IMR-90 (cell line): ENCODE results near the gene DHRS7. TPM values are rescaled to one million over a fixed set of nuclear protein-coding genes. Genes with fewer than 3 reads are reported as not detected.

Experiments
- ATAC-seq: fragments of 200-7000 bp; cut with Tn5 transposase; 2 replicates; pipeline ENCODE4 v1.9.1; 2020; ENCODE audit warnings: low read depth, mild to moderate bottlenecking, moderate library complexity
- BruUV-seq: library from RNA; stranded (reverse); fragments of 400-500 nt; replicated peaks from 2 replicates; lab custom pipeline; 2021; lab: Mats Ljungman, UMichigan
- CTCF ChIA-PET: fragments of 300-600 bp; formaldehyde crosslinking; extraction: SDS; loops from one replicate; lab custom pipeline; 2021; ENCODE audit warnings: antibody characterized with exemption; lab: Yijun Ruan, JAX
- POLR2A ChIA-PET: fragments of 300-600 bp; sonication (Branson Sonifier 250); formaldehyde crosslinking; loops from one replicate; lab custom pipeline; 2022; ENCODE audit warnings: antibody characterized with exemption; ENCODE audit not compliant: unreplicated experiment; lab: Charles Lee
- DNase-seq: peaks from one replicate; pipeline ENCODE4 v3.0.0; 2013
- H2AFZ ChIP-seq: replicated peaks from 2 replicates; pipeline ENCODE3; 2013; ENCODE audit warnings: low read length, mild to moderate bottlenecking; ENCODE audit not compliant: poor library complexity
- H2AK5ac ChIP-seq: 2 replicates; pipeline ENCODE4 v1.6.1; 2013; ENCODE audit warnings: low read depth, low read length, inconsistent platforms
- H2AK9ac ChIP-seq: replicated peaks from 2 replicates; pipeline ENCODE3; 2013; ENCODE audit warnings: mild to moderate bottlenecking, low read depth, low read length, moderate library complexity; ENCODE audit not compliant: poor library complexity
- H2BK120ac ChIP-seq: 2 replicates; pipeline ENCODE4 v1.6.1; 2013; ENCODE audit warnings: low read depth, low read length, inconsistent platforms
- H2BK15ac ChIP-seq: 3 replicates; pipeline ENCODE4 v1.6.1; 2013; ENCODE audit warnings: low read depth, low read length, inconsistent platforms
- H2BK20ac ChIP-seq: 2 replicates; pipeline ENCODE4 v1.6.1; 2013; ENCODE audit warnings: low read depth, mild to moderate bottlenecking, inconsistent platforms, low read length, moderate library complexity
- H2BK5ac ChIP-seq: 2 replicates; pipeline ENCODE4 v1.6.1; 2013; ENCODE audit warnings: mild to moderate bottlenecking, low read depth, low read length, inconsistent platforms; ENCODE audit not compliant: poor library complexity, severe bottlenecking
- H3K14ac ChIP-seq: replicated peaks from 2 replicates; pipeline ENCODE4 v1.6.1; 2013; ENCODE audit warnings: low read depth, low read length, inconsistent platforms
- H3K18ac ChIP-seq: 2 replicates; pipeline ENCODE4 v1.6.1; 2013; ENCODE audit warnings: low read depth, low read length, control low read depth
- H3K23ac ChIP-seq: 2 replicates; pipeline ENCODE4 v1.6.1; 2013; ENCODE audit warnings: low read depth, low read length, inconsistent platforms
- H3K27ac ChIP-seq: 2 replicates; pipeline ENCODE4 v1.5.1; 2013; ENCODE audit warnings: mild to moderate bottlenecking, control low read depth, low read length; ENCODE audit not compliant: insufficient read depth
- H3K27me3 ChIP-seq: 2 replicates; pipeline ENCODE4 v1.6.1; 2013; ENCODE audit warnings: low read length; ENCODE audit not compliant: control insufficient read depth, insufficient read depth
- H3K36me3 ChIP-seq: 2 replicates; pipeline ENCODE4 v1.6.1; 2013; ENCODE audit warnings: low read length, mixed read lengths; ENCODE audit not compliant: control insufficient read depth, insufficient read depth
- H3K4ac ChIP-seq: 2 replicates; pipeline ENCODE4 v1.6.1; 2013; ENCODE audit warnings: low read depth, low read length, inconsistent platforms
- H3K4me1 ChIP-seq: 2 replicates; pipeline ENCODE4 v1.6.1; 2013; ENCODE audit warnings: low read length, mixed read lengths; ENCODE audit not compliant: control insufficient read depth, insufficient read depth
- H3K4me2 ChIP-seq: 2 replicates; pipeline ENCODE4 v1.6.1; 2013; ENCODE audit warnings: low read depth, mild to moderate bottlenecking, control low read depth, low read length, moderate library complexity
- H3K4me3 ChIP-seq: 2 replicates; pipeline ENCODE4 v1.5.1; 2013; ENCODE audit warnings: low read depth, mild to moderate bottlenecking, control low read depth, low read length, moderate library complexity; ENCODE audit not compliant: insufficient read depth
- H3K56ac ChIP-seq: 2 replicates; pipeline ENCODE4 v1.6.1; 2013; ENCODE audit warnings: low read length, inconsistent platforms; ENCODE audit not compliant: insufficient read depth; ENCODE audit errors: extremely low read depth
- H3K79me1 ChIP-seq, 2 experiments: 2 replicates each; pipeline ENCODE4 v1.6.1; 2013; ENCODE audit warnings: low read length in 2 of 2, inconsistent platforms in 1 of 2, low read depth in 1 of 2
- H3K9ac ChIP-seq: 2 replicates; pipeline ENCODE4 v1.6.1; 2013; ENCODE audit warnings: low read depth, low read length, control low read depth
- H3K9me1 ChIP-seq: 2 replicates; pipeline ENCODE4 v1.6.1; 2013; ENCODE audit warnings: low read length, inconsistent platforms; ENCODE audit not compliant: insufficient read depth
- H3K9me3 ChIP-seq: 2 replicates; pipeline ENCODE4 v1.6.1; 2013; ENCODE audit warnings: low read length; ENCODE audit not compliant: control insufficient read depth, insufficient read depth
- H4K20me1 ChIP-seq: 2 replicates; pipeline ENCODE4 v1.6.1; 2013; ENCODE audit warnings: low read length, inconsistent platforms; ENCODE audit not compliant: insufficient read depth
- H4K5ac ChIP-seq: 2 replicates; pipeline ENCODE4 v1.6.1; 2013; ENCODE audit warnings: mild to moderate bottlenecking, low read depth, low read length, control low read depth
- H4K8ac ChIP-seq, 2 experiments: 2 replicates each; pipeline ENCODE4 v1.6.1; 2013; ENCODE audit warnings: low read depth in 2 of 2, low read length in 2 of 2, control low read depth in 1 of 2, inconsistent platforms in 1 of 2
- H4K91ac ChIP-seq: 2 replicates; pipeline ENCODE4 v1.6.1; 2013; ENCODE audit warnings: low read depth, low read length, inconsistent platforms; ENCODE audit not compliant: insufficient read depth
- BHLHE40 ChIP-seq: fragments of 150-350 bp; IDR thresholded peaks from 2 replicates; pipeline ENCODE4 v1.6.1; 2016; ENCODE audit warnings: mild to moderate bottlenecking, low read depth, low read length
- CEBPB ChIP-seq: IDR thresholded peaks from 2 replicates; pipeline ENCODE4 v1.6.1; 2012; ENCODE audit warnings: low read depth, low read length, improper control_type of control experiment
- CHD1 ChIP-seq: IDR thresholded peaks from 2 replicates; pipeline ENCODE4 v1.6.1; 2012; ENCODE audit warnings: low read depth, low read length, improper control_type of control experiment
- CTCF ChIP-seq: conservative IDR thresholded peaks from 2 replicates; pipeline ENCODE4 v1.5.1; 2012; ENCODE audit warnings: mild to moderate bottlenecking, low read depth, low read length, improper control_type of control experiment
- ELK1 ChIP-seq: fragments of 150-350 bp; IDR thresholded peaks from 2 replicates; pipeline ENCODE4 v1.6.1; 2016; ENCODE audit warnings: low read depth, mild to moderate bottlenecking, low read length, moderate library complexity, borderline replicate concordance
- MAFK ChIP-seq: IDR thresholded peaks from 2 replicates; pipeline ENCODE4 v1.6.1; 2012; ENCODE audit warnings: low read depth, low read length, improper control_type of control experiment
- MXI1 ChIP-seq: IDR thresholded peaks from 2 replicates; pipeline ENCODE4 v1.6.1; 2012; ENCODE audit warnings: low read depth, mild to moderate bottlenecking, low read length, moderate library complexity, borderline replicate concordance
- RAD21 ChIP-seq: IDR thresholded peaks from 2 replicates; pipeline ENCODE4 v1.6.1; 2012; ENCODE audit warnings: low read length, improper control_type of control experiment
- RCOR1 ChIP-seq: IDR thresholded peaks from 2 replicates; pipeline ENCODE4 v1.6.1; 2012; ENCODE audit warnings: mild to moderate bottlenecking, low read length, improper control_type of control experiment; ENCODE audit not compliant: insufficient replicate concordance
- RFX5 ChIP-seq: IDR thresholded peaks from 2 replicates; pipeline ENCODE4 v1.8.0; 2012; ENCODE audit warnings: low read depth, mild to moderate bottlenecking, low read length, moderate library complexity
- SMC3 ChIP-seq: fragments of 150-350 bp; IDR thresholded peaks from 2 replicates; pipeline ENCODE4 v1.6.1; 2016; ENCODE audit warnings: low read depth, mild to moderate bottlenecking, antibody characterized with exemption, low read length, moderate library complexity
- USF2 ChIP-seq: fragments of 150-350 bp; IDR thresholded peaks from 2 replicates; pipeline ENCODE4 v1.6.1; 2017; ENCODE audit warnings: mild to moderate bottlenecking, antibody characterized with exemption, low read length, low read depth
- dilution Hi-C: fragments of 300-500 bp; cut with HindIII; formaldehyde crosslinking; loops from one replicate; pipeline ENCODE4 v1.14.3; 2018; ENCODE audit warnings: low sequenced_read_pairs; ENCODE audit not compliant: unreplicated experiment
- in situ Hi-C: fragments of 300-500 bp; cut with MboI; formaldehyde crosslinking; loops from 3 replicates; pipeline ENCODE4 v1.14.3; 2019; ENCODE audit warnings: low sequenced_read_pairs, inconsistent platforms, mixed read lengths
- intact Hi-C: fragments of 100-400 bp; cut with micrococcal nuclease; formaldehyde crosslinking; loops from 2 replicates; pipeline ENCODE4 v1.10.0; 2022
- polyA plus RNA-seq, 3 experiments: library from polyadenylated mRNA; depleted of rRNA; stranded (reverse); fragments of >200 nt; gene quantifications; 2 replicates each; pipeline ENCODE4 v1.2.3, GENCODE V29; 2012; ENCODE audit warnings: low replicate concordance in 1 of 3
- total RNA-seq: library from RNA; depleted of rRNA; stranded (reverse); fragments of >200 nt; gene quantifications from 2 replicates; pipeline ENCODE4 v1.2.3, GENCODE V29; 2012

Gene DHRS7
- total and polyA plus RNA-seq, 2 of the 4 experiments (the other 2 are of a cell fraction): 30.3 to 50.2 TPM

GRCh38 chr14:60095781-60096450, 69.3 kb downstream of the DHRS7 start (continued):
- TF ChIP-seq SMC3 (no peak), RFX5 (no peak)

GRCh38 chr14:60095231-60095630, 70.0 kb downstream of the DHRS7 start:
- Histone ChIP-seq H2AFZ (no peak overlapping the region), H2BK5ac (peak overlapping the region; percentile 96), H3K4me1 (peaks cover 13% of the 10 kb centered on the region), H4K91ac (no peak overlapping the region), H3K4me3 (no peak overlapping the region), H3K23ac (no peak overlapping the region; the same call in 1 of the 2 replicates), H4K5ac (no peak overlapping the region), H4K8ac (peak overlapping the region in 1 of 2 experiments; percentile 48; a peak in 1 of 4 replicates), H3K27ac (no peak overlapping the region), H3K4me2 (no peak overlapping the region; the same call in 1 of the 2 replicates), H3K9me1 (peaks cover 7% of the 10 kb centered on the region), H3K79me1 (peaks cover 8 to 31% of the 10 kb centered on the region in 2 experiments), H3K14ac (no peak overlapping the region), H3K56ac (no peak overlapping the region), H2BK20ac (no peak overlapping the region), H3K9ac (no peak overlapping the region), H2BK120ac (no peak overlapping the region), H2AK9ac (no peak overlapping the region), H3K18ac (no peak overlapping the region), H3K9me3 (no peaks in the 10 kb centered on the region), H3K27me3 (no peaks in the 10 kb centered on the region), H3K36me3 (peaks cover 4% of the 10 kb centered on the region), H2BK15ac (no peak overlapping the region; the same call in 2 of the 3 replicates), H3K4ac (peak overlapping the region; percentile 13; the same call in 1 of the 2 replicates), H4K20me1 (peaks cover 15% of the 10 kb centered on the region; the same call in 1 of the 2 replicates), H2AK5ac (peak overlapping the region; percentile 14; the same call in 1 of the 2 replicates)
- ChIA-PET CTCF (interaction anchor here (1.5 kb wide), 1 partner anchor 89 kb away, joined by 4 read pairs; no protein-coding TSS in a partner anchor), POLR2A (interaction anchor here (1.0 kb wide), 1 partner anchor 70 kb away, joined by 4 read pairs; the partner anchor contains the start of gene DHRS7)
- dilution Hi-C loops: no loop called here
- BruUV-seq: no TSS peak
- in situ Hi-C loops: loop anchor here (25.0 kb wide), 1 partner anchor 608 kb away; the partner anchor contains the start of genes JKAMP and L3HYPDH
- ATAC-seq (no peak), DNase-seq (no peak)
- intact Hi-C loops: loop anchor here (10.0 kb wide), 1 partner anchor 130 kb away; no protein-coding TSS in a partner anchor
- TF ChIP-seq CTCF (no peak), ELK1 (no peak), RFX5 (no peak), MXI1 (no peak), CEBPB (no peak), USF2 (no peak), CHD1 (no peak), RAD21 (no peak), RCOR1 (no peak), BHLHE40 (no peak), MAFK (no peak)
